ENCODE results near the gene FN1.

Gene FN1

DNA sequence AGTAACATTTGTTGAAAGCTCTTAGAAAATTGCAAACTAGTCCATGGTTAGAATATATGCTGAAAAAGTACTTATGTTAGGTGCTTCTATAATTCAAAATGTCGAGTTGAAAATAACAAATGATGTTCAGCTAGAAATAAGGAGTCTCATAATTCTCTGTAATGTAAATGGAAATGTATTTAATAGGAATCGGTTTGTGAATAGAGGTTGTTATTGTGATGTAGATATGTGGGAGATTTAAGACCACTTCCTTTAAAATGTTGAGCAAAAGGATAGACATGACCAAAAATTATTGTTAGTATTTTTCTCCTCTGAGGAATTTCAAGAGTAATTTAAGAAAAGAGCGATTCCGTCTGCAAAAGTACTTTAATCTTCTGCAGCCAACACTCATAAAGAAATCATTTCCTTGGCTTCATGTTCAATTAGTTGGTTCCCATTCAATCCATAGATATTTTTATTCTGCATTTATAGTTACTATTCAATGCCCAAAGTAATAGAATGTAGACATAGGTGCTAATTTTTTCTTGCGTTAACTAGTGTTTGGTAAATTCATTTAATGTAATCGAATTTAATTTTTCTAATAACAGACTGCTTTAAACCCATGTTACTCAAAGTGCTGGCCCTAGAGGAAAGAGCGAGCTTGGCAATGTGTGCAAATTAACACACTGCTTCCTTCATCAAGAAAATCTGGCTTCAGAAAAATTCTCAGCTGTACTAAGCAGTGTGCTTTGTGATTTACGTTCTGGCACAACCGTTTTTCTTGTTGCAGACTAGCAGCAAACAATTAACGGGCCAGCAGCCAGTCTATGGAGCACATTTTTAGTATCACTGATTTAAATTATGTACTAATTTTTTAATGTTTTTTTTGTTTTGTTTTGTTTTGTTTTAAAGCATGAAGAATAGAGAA lies 32.2 kb downstream of the FN1 start:
- no peak overlapping the region for H3K4me2 ChIP-seq (ENCODE audit: low read depth, low read length, poor library complexity, severe bottlenecking)

DNA sequence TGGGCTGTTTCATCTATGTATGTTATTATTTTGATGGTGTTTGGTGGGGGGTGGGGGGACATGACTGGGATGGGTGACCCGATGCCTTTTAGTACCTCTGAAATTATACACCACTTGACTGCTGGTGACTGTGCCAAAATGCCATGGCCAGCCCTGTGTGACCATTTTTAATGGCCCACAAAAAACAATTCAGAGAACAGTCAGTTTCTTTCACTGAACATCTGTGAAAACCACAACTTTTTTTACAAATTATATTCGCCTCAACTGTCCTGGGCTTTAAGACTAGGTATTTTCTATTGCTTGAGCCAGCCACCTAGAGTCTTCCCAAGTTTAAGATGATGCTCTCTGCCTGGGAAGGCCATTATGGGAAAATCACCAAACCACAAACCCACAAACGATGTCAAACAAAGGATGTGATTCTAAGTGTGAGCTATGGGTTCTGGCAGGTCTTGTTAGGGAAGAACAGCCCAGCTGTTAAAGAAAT lies 33.9 kb downstream of the FN1 start:
- no peaks in the 10 kb centered on the region for H3K36me3 ChIP-seq (ENCODE audit: insufficient read depth, low read length)
- no peaks in the 10 kb centered on the region for H3K9me3 ChIP-seq (ENCODE audit: insufficient read depth, low read depth, low read length)
- H2AFZ ChIP-seq (ENCODE audit: low read length) = no peak overlapping the region
- H3K9me2 ChIP-seq (replicated peaks; ENCODE audit: low read depth, low read length) = no peaks in the 10 kb centered on the region
- H3K27me3 ChIP-seq (ENCODE audit: insufficient read depth, low read length, poor library complexity, severe bottlenecking) = no peaks in the 10 kb centered on the region
- no peak overlapping the region for H3K9ac ChIP-seq (ENCODE audit: low read depth, low read length, poor library complexity, severe bottlenecking)
- no peaks in the 10 kb centered on the region for H3K4me1 ChIP-seq (ENCODE audit: insufficient read depth, low read length, poor library complexity, severe bottlenecking)
- H4K20me1 ChIP-seq (ENCODE audit: insufficient read depth, low read length, poor library complexity, severe bottlenecking) = no peaks in the 10 kb centered on the region
- no peak overlapping the region for H3K4me2 ChIP-seq (ENCODE audit: low read depth, low read length, poor library complexity, severe bottlenecking)
- TF ChIP-seq, protein P1, sequence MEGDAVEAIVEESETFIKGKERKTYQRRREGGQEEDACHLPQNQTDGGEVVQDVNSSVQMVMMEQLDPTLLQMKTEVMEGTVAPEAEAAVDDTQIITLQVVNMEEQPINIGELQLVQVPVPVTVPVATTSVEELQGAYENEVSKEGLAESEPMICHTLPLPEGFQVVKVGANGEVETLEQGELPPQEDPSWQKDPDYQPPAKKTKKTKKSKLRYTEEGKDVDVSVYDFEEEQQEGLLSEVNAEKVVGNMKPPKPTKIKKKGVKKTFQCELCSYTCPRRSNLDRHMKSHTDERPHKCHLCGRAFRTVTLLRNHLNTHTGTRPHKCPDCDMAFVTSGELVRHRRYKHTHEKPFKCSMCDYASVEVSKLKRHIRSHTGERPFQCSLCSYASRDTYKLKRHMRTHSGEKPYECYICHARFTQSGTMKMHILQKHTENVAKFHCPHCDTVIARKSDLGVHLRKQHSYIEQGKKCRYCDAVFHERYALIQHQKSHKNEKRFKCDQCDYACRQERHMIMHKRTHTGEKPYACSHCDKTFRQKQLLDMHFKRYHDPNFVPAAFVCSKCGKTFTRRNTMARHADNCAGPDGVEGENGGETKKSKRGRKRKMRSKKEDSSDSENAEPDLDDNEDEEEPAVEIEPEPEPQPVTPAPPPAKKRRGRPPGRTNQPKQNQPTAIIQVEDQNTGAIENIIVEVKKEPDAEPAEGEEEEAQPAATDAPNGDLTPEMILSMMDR (conservative IDR thresholded peaks at IDR 0.05; ENCODE audit: low read length) = no peak
- no peak for TF ChIP-seq EZH2phosphoT487 (IDR thresholded peaks at IDR 0.05; ENCODE audit: borderline replicate concordance)
- no peaks in the 10 kb centered on the region for H3F3A ChIP-seq (ENCODE audit: low read depth)
- no peaks in the 10 kb centered on the region for H3K79me2 ChIP-seq (ENCODE audit: insufficient read depth, low read length)
- no peak overlapping the region for H3K4me3 ChIP-seq (ENCODE audit: low read length, poor library complexity, severe bottlenecking)

More for the DNA sequence above, 32.2 kb downstream of the FN1 start:
- H3K9me3 ChIP-seq (ENCODE audit: insufficient read depth, low read depth, low read length) = no peaks in the 10 kb centered on the region
- no peaks in the 10 kb centered on the region for H3F3A ChIP-seq (ENCODE audit: low read depth)
- H3K9ac ChIP-seq (ENCODE audit: low read depth, low read length, poor library complexity, severe bottlenecking) = no peak overlapping the region
- TF ChIP-seq, protein P1 (conservative IDR thresholded peaks at IDR 0.05; ENCODE audit: low read length) = no peak
- no peak for TF ChIP-seq EZH2phosphoT487 (IDR thresholded peaks at IDR 0.05; ENCODE audit: borderline replicate concordance)
- no peaks in the 10 kb centered on the region for H3K36me3 ChIP-seq (ENCODE audit: insufficient read depth, low read length)
- no peak overlapping the region for H2AFZ ChIP-seq (ENCODE audit: low read length)
- no peaks in the 10 kb centered on the region for H3K27me3 ChIP-seq (ENCODE audit: insufficient read depth, low read length, poor library complexity, severe bottlenecking)
- no peaks in the 10 kb centered on the region for H4K20me1 ChIP-seq (ENCODE audit: insufficient read depth, low read length, poor library complexity, severe bottlenecking)
- H3K4me1 ChIP-seq (ENCODE audit: insufficient read depth, low read length, poor library complexity, severe bottlenecking) = no peaks in the 10 kb centered on the region
- H3K4me3 ChIP-seq (ENCODE audit: low read length, poor library complexity, severe bottlenecking) = no peak overlapping the region
- no peaks in the 10 kb centered on the region for H3K9me2 ChIP-seq (replicated peaks; ENCODE audit: low read depth, low read length)
- no peaks in the 10 kb centered on the region for H3K79me2 ChIP-seq (ENCODE audit: insufficient read depth, low read length)

DNA sequence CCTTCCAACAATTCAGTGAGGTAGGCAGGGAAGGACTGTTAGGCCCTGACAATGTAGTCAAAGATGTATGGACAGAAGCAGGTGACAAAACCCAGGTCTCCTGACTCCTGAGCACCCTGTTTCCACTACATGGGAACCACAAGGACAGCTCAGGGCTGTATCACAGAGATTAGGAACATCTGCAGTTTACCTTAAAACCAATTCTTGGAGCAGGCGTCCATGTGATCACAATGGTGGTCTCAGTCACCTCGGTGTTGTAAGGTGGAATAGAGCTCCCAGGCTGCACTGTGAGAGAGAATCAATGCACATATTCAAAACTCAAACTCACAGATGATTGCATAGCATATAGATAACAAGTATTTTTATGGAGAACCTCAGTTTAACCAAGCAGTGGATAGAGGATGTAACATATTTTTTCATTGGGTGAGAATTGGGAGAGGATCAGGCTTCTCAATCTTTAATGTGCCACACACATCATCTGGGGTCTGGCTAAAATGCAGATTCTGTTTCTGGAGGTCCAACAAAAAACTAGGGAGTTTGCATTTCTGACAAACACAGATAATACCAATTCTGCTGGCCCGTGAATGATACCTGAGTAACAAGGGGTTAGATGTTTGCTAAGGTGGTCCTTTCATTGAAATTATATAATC lies 36.7 kb downstream of the FN1 start:
- no peaks in the 10 kb centered on the region for H3F3A ChIP-seq (ENCODE audit: low read depth)
- H3K27me3 ChIP-seq (ENCODE audit: insufficient read depth, low read length, poor library complexity, severe bottlenecking) = no peaks in the 10 kb centered on the region
- TF ChIP-seq EZH2phosphoT487 (IDR thresholded peaks at IDR 0.05; ENCODE audit: borderline replicate concordance) = no peak
- TF ChIP-seq, protein P1 (conservative IDR thresholded peaks at IDR 0.05; ENCODE audit: low read length) = no peak
- no peaks in the 10 kb centered on the region for H3K79me2 ChIP-seq (ENCODE audit: insufficient read depth, low read length)
- H2AFZ ChIP-seq (ENCODE audit: low read length) = no peak overlapping the region
- H3K4me2 ChIP-seq (ENCODE audit: low read depth, low read length, poor library complexity, severe bottlenecking) = no peak overlapping the region
- H4K20me1 ChIP-seq (ENCODE audit: insufficient read depth, low read length, poor library complexity, severe bottlenecking) = no peaks in the 10 kb centered on the region
- no peaks in the 10 kb centered on the region for H3K9me2 ChIP-seq (replicated peaks; ENCODE audit: low read depth, low read length)
- no peaks in the 10 kb centered on the region for H3K4me1 ChIP-seq (ENCODE audit: insufficient read depth, low read length, poor library complexity, severe bottlenecking)
- no peaks in the 10 kb centered on the region for H3K36me3 ChIP-seq (ENCODE audit: insufficient read depth, low read length)
- no peak overlapping the region for H3K9ac ChIP-seq (ENCODE audit: low read depth, low read length, poor library complexity, severe bottlenecking)
- no peaks in the 10 kb centered on the region for H3K9me3 ChIP-seq (ENCODE audit: insufficient read depth, low read depth, low read length)
- no peak overlapping the region for H3K4me3 ChIP-seq (ENCODE audit: low read length, poor library complexity, severe bottlenecking)
